Stimulated activated CD4-positive, alpha-beta T cell treated with anti-CD3 and anti-CD28 coated beads, Interleukin-4, amount 100 ng/mL, for 1 hour (primary cell): ENCODE measurements around the gene FLII.

ENCODE experiments used
- DNase-seq: peaks from one replicate; pipeline ENCODE4 v3.0.0-alpha.2; 2020

Gene FLII

GRCh38 chr17:18213666-18214270 lies 44.8 kb downstream of the FLII start:
- no peak for DNase-seq

- DNase-seq = no peak
Observed at GRCh38 chr17:18208092-18208491, 50.4 kb downstream of the FLII start.

- no peak for DNase-seq
Observed at GRCh38 chr17:18206962-18207361, 51.6 kb downstream of the FLII start.

- DNase-seq = no peak
Observed at GRCh38 chr17:18205861-18206260, 52.7 kb downstream of the FLII start.

GRCh38 chr17:18203308-18203707 lies 55.2 kb downstream of the FLII start:
- DNase-seq = no peak

GRCh38 chr17:18201108-18201507 lies 57.4 kb downstream of the FLII start:
- no peak for DNase-seq

- no peak for DNase-seq
Observed at GRCh38 chr17:18198530-18198929, 60.0 kb downstream of the FLII start.

- DNase-seq = no peak
Observed at GRCh38 chr17:18197535-18198194, 60.9 kb downstream of the FLII start.

- DNase-seq = no peak
Observed at GRCh38 chr17:18195246-18195645, 63.3 kb downstream of the FLII start.
